Epithelial cell of proximal tubule (primary cell): ENCODE results near the gene RABL6. TPM values are rescaled to one million over a fixed set of nuclear protein-coding genes. Genes with fewer than 3 reads are reported as not detected.
"Not testable (repeated sequence)": the region's sequence is repeated elsewhere in the genome, so short reads cannot be mapped to it uniquely, and the experiment has no call there.

ENCODE experiments used
- DNase-seq: peaks from one replicate; pipeline ENCODE4 v3.0.0-alpha.2; 2011; ENCODE audit warnings: low read depth
- H3K4me3 ChIP-seq: 2 replicates; pipeline ENCODE4 v1.5.1; 2011; ENCODE audit warnings: low read depth, mild to moderate bottlenecking, low read length
- total RNA-seq: library from RNA; depleted of rRNA; stranded (reverse); fragments of >200 nt; gene quantifications from 2 replicates; pipeline ENCODE4 v1.2.3, GENCODE V29; 2015
- TF ChIP-seq, protein P1 (sequence below): conservative IDR thresholded peaks from 2 replicates; pipeline ENCODE4 v1.5.1; 2012; ENCODE audit warnings: low read depth, mild to moderate bottlenecking, low read length

Gene RABL6
- total RNA-seq, 1 donor from 2014 or later, result 114 TPM

- TF ChIP-seq, protein P1, sequence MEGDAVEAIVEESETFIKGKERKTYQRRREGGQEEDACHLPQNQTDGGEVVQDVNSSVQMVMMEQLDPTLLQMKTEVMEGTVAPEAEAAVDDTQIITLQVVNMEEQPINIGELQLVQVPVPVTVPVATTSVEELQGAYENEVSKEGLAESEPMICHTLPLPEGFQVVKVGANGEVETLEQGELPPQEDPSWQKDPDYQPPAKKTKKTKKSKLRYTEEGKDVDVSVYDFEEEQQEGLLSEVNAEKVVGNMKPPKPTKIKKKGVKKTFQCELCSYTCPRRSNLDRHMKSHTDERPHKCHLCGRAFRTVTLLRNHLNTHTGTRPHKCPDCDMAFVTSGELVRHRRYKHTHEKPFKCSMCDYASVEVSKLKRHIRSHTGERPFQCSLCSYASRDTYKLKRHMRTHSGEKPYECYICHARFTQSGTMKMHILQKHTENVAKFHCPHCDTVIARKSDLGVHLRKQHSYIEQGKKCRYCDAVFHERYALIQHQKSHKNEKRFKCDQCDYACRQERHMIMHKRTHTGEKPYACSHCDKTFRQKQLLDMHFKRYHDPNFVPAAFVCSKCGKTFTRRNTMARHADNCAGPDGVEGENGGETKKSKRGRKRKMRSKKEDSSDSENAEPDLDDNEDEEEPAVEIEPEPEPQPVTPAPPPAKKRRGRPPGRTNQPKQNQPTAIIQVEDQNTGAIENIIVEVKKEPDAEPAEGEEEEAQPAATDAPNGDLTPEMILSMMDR, result no peak
- H3K4me3 ChIP-seq, result no peak overlapping the region
- no peak for DNase-seq
Observed at GRCh38 chr9:136829412-136829811, 21.7 kb downstream of the RABL6 start.

GRCh38 chr9:136829981-136830885 is 22.5 kb downstream of the RABL6 start:
- DNase-seq, result no peak
- TF ChIP-seq, protein P1, result no peak
- no peak overlapping the region for H3K4me3 ChIP-seq

DNA sequence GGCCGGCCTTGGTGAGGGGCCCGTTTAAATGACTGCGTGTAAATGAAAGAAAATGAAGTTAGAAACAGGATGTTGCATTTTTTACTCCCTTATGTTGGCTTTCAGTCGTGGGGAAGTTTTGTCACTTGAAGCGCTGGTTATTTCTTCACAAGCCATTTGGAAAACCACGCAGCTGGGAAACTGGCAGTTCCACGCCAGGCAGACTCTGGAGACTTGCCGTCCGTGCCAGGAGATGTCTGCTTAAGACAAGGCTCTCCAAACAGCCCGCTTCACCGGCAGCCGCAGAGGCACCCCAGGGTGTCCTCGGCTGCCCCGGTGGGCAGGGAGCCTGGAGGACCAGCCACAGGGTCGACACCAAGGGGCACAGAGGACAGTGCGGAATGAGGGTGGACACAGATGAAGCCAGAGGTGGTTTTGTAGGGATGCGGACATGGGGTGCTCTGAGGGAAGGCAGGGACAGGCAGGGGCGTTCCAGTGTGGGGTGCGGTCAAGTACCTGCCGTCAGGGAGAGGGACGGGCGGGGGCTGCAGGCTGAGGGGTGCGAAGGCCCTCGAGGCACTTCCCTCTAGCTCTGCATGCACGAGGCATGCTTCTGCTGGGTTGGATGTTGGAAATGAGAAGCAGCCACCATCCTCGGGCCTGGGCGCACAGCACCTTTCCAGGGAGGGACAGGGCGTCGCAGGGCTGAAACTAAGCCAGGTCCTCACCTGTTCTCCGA is 23.4 kb downstream of the RABL6 start:
- DNase-seq, result no peak
- no peak overlapping the region for H3K4me3 ChIP-seq
- TF ChIP-seq, protein P1, result no peak

DNA sequence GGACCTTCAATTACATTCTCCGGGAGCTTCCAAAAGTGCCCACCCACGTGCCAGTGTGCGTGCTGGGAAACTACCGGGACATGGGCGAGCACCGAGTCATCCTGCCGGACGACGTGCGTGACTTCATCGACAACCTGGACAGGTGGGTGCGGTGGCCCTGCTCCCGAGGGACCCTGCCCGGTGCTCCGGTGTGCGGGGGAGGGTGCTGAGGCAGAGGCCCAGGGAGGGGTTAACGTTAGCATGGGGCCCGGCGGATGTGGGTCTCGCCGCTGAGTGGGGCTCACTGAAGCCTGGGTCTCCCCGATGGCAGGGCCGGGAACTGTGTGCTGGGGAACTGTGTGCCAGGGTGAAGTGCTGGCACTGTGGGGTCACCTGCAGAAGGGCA is 24.0 kb downstream of the RABL6 start:
- DNase-seq, result no peak
- TF ChIP-seq, protein P1, result no peak
- no peak overlapping the region for H3K4me3 ChIP-seq

- DNase-seq, result no peak
- H3K4me3 ChIP-seq, result no peak overlapping the region
- TF ChIP-seq, protein P1, result no peak
Observed at GRCh38 chr9:136832581-136832980, 24.8 kb downstream of the RABL6 start.

- not testable (repeated sequence) for H3K4me3 ChIP-seq, DNase-seq
Observed at GRCh38 chr9:136833381-136834048, 25.8 kb downstream of the RABL6 start.
